Neural progenitor cell (in vitro differentiated cells): Measurements from ENCODE around the gene GAB3. TPM values are rescaled to one million over a fixed set of nuclear protein-coding genes. Genes with fewer than 3 reads are reported as not detected.
"Not testable (repeated sequence)": the region's sequence is repeated elsewhere in the genome, so short reads cannot be mapped to it uniquely, and the experiment has no call there.

Experiments used
- DNase-seq: peaks from one replicate; pipeline ENCODE4 v3.0.0-alpha.2; 2016; ENCODE audit warnings: low spot score
- H2AFZ ChIP-seq: fragments of 200-600 bp; sonication (generic); replicated peaks from 2 replicates; pipeline ENCODE4 v1.6.1; 2016; ENCODE audit warnings: antibody characterized with exemption
- H3F3A ChIP-seq: fragments of 200-600 bp; sonication (generic); 2 replicates; pipeline ENCODE4 v1.6.1; 2016; ENCODE audit warnings: antibody characterized with exemption, low read depth
- H3K27ac ChIP-seq: fragments of 200-600 bp; sonication (generic); 2 replicates; pipeline ENCODE4 v1.5.1; 2016; ENCODE audit warnings: mild to moderate bottlenecking
- H3K27me3 ChIP-seq: fragments of 200-600 bp; sonication (generic); 2 replicates; pipeline ENCODE4 v1.6.1; 2016; ENCODE audit warnings: mild to moderate bottlenecking, moderate library complexity
- H3K36me3 ChIP-seq: fragments of 200-600 bp; sonication (generic); 2 replicates; pipeline ENCODE4 v1.5.1; 2016
- H3K4me1 ChIP-seq: fragments of 200-600 bp; sonication (generic); 2 replicates; pipeline ENCODE4 v1.6.1; 2016; ENCODE audit warnings: mixed run types
- H3K4me2 ChIP-seq: fragments of 200-600 bp; sonication (generic); 2 replicates; pipeline ENCODE4 v1.6.1; 2016
- H3K4me3 ChIP-seq: fragments of 200-600 bp; sonication (generic); 2 replicates; pipeline ENCODE4 v1.5.1; 2016
- H3K79me2 ChIP-seq: fragments of 200-600 bp; sonication (generic); 2 replicates; pipeline ENCODE4 v1.6.1; 2016; ENCODE audit warnings: low read depth
- H3K9ac ChIP-seq: fragments of 200-600 bp; sonication (generic); 2 replicates; pipeline ENCODE4 v1.6.1; 2016
- H3K9me3 ChIP-seq: fragments of 200-600 bp; sonication (generic); 2 replicates; pipeline ENCODE4 v1.5.1; 2016; ENCODE audit warnings: low read depth
- H4K20me1 ChIP-seq: fragments of 200-600 bp; sonication (generic); 2 replicates; pipeline ENCODE4 v1.6.1; 2016; ENCODE audit warnings: low read depth
- H3K27ac Mint-ChIP-seq: 3 replicates; pipeline ENCODE4 v1.8.0; 2021; ENCODE audit warnings: mixed read lengths
- H3K27me3 Mint-ChIP-seq: 2 replicates; pipeline ENCODE4 v1.8.0; 2022; ENCODE audit warnings: low read depth, mild to moderate bottlenecking, inconsistent platforms, moderate library complexity, mixed read lengths; ENCODE audit not compliant: insufficient read depth
- H3K36me3 Mint-ChIP-seq: 3 replicates; pipeline ENCODE4 v1.8.0; 2021; ENCODE audit warnings: mixed read lengths
- H3K4me1 Mint-ChIP-seq: 3 replicates; pipeline ENCODE4 v1.8.0; 2021; ENCODE audit warnings: mixed read lengths
- H3K4me3 Mint-ChIP-seq: 3 replicates; pipeline ENCODE4 v1.8.0; 2021; ENCODE audit warnings: mild to moderate bottlenecking, moderate library complexity, mixed read lengths
- H3K9me3 Mint-ChIP-seq: 3 replicates; pipeline ENCODE4 v1.8.0; 2020; ENCODE audit warnings: mixed read lengths
- EZH2 ChIP-seq: fragments of 200-600 bp; sonication (generic); IDR thresholded peaks from 2 replicates; pipeline ENCODE4 v1.6.1; 2017; ENCODE audit warnings: antibody characterized with exemption, mild to moderate bottlenecking, moderate library complexity
- EZH2phosphoT487 ChIP-seq: fragments of 200-600 bp; sonication (generic); IDR thresholded peaks from 2 replicates; pipeline ENCODE4 v1.6.1; 2017; ENCODE audit warnings: antibody characterized with exemption
- total RNA-seq: library from RNA; depleted of rRNA; stranded (reverse); fragments of >200 nt; gene quantifications from 2 replicates; pipeline ENCODE4 v1.2.3, GENCODE V29; 2015; ENCODE audit warnings: low replicate concordance
- TF ChIP-seq, protein P1 (sequence below): fragments of 200-600 bp; sonication (generic); IDR thresholded peaks from 2 replicates; pipeline ENCODE4 v1.5.1; 2017; ENCODE audit warnings: antibody characterized with exemption, mild to moderate bottlenecking

Gene GAB3
- total RNA-seq, 1 donor from 2014 or later: not detected

- no peaks in the 10 kb centered on the region for H3K27me3 Mint-ChIP-seq
- no peaks in the 10 kb centered on the region for H4K20me1 ChIP-seq
- H3K4me2 ChIP-seq: no peak overlapping the region
- H3K4me3 ChIP-seq: no peak overlapping the region
- H3K9me3 ChIP-seq: peaks cover 3% of the 10 kb centered on the region
- H3K4me1 ChIP-seq: no peaks in the 10 kb centered on the region
- no peak overlapping the region for H2AFZ ChIP-seq
- H3K27ac Mint-ChIP-seq: no peak overlapping the region
- H3K79me2 ChIP-seq: no peaks in the 10 kb centered on the region
- peaks cover 3% of the 10 kb centered on the region for H3K9me3 Mint-ChIP-seq
- H3K36me3 Mint-ChIP-seq: no peaks in the 10 kb centered on the region
- no peak overlapping the region for H3K9ac ChIP-seq
- no peaks in the 10 kb centered on the region for H3K36me3 ChIP-seq
- no peaks in the 10 kb centered on the region for H3F3A ChIP-seq
- no peaks in the 10 kb centered on the region for H3K4me1 Mint-ChIP-seq
- no peaks in the 10 kb centered on the region for H3K27me3 ChIP-seq
- no peak overlapping the region for H3K27ac ChIP-seq
- no peak for DNase-seq
- no peak overlapping the region for H3K4me3 Mint-ChIP-seq
- TF ChIP-seq EZH2 (no peak), EZH2phosphoT487 (no peak)
- TF ChIP-seq, protein P1, sequence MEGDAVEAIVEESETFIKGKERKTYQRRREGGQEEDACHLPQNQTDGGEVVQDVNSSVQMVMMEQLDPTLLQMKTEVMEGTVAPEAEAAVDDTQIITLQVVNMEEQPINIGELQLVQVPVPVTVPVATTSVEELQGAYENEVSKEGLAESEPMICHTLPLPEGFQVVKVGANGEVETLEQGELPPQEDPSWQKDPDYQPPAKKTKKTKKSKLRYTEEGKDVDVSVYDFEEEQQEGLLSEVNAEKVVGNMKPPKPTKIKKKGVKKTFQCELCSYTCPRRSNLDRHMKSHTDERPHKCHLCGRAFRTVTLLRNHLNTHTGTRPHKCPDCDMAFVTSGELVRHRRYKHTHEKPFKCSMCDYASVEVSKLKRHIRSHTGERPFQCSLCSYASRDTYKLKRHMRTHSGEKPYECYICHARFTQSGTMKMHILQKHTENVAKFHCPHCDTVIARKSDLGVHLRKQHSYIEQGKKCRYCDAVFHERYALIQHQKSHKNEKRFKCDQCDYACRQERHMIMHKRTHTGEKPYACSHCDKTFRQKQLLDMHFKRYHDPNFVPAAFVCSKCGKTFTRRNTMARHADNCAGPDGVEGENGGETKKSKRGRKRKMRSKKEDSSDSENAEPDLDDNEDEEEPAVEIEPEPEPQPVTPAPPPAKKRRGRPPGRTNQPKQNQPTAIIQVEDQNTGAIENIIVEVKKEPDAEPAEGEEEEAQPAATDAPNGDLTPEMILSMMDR: no peak
These were observed 57.5 kb downstream of the GAB3 start for GRCh38 chrX:154693394-154693793.

DNA sequence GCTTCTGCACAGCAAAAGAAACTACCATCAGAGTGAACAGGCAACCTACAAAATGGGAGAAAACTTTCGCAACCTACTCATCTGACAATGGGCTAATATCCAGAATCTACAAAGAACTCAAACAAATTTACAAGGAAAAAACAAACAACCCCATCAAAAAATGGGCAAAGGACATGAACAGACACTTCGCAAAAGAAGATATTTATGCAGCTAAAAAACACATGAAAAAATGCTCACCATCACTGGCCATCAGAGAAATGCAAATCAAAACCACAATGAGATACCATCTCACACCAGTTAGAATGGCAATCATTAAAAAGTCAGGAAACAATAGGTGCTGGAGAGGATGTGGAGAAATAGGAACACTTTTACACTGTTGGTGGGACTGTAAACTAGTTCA lies 60.4 kb downstream of the GAB3 start:
- H3K4me3 Mint-ChIP-seq, H3K27ac Mint-ChIP-seq, H3K79me2 ChIP-seq, H3K36me3 Mint-ChIP-seq, H3K4me3 ChIP-seq, H3K36me3 ChIP-seq, H3K9ac ChIP-seq, H4K20me1 ChIP-seq, H3K4me2 ChIP-seq, H3F3A ChIP-seq, H3K27ac ChIP-seq, H2AFZ ChIP-seq, DNase-seq, H3K4me1 Mint-ChIP-seq, H3K4me1 ChIP-seq, H3K9me3 Mint-ChIP-seq, H3K27me3 Mint-ChIP-seq, H3K27me3 ChIP-seq: not testable (repeated sequence)
- peaks cover 11% of the 10 kb centered on the region for H3K9me3 ChIP-seq

DNA sequence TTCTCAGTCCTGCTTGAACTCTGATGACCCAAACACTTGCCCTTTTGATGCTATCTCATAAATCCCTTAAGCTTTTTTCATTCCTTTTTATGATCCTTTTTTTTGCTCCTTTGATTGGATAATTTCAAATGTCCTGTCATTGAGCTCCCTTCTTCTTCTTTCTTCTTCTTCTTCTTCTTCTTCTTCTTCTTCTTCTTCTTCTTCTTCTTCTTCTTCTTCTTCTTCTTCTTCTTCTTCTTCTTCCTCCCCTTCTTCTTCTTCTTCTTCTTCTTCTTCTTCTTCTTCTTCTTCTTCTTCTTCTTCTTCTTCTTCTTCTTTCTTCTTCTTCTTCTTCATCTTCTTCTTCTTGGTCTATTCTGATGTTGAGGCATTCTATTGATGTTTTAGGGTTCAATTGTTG lies 78.8 kb downstream of the GAB3 start:
- H3K9ac ChIP-seq, H2AFZ ChIP-seq, H3K27ac ChIP-seq, H3K79me2 ChIP-seq, H3K4me1 ChIP-seq, H3K4me2 ChIP-seq, H3K36me3 Mint-ChIP-seq, H3K27me3 ChIP-seq, H3K27ac Mint-ChIP-seq, H3K27me3 Mint-ChIP-seq, H3K4me3 ChIP-seq, H3K36me3 ChIP-seq, DNase-seq, H3K4me3 Mint-ChIP-seq, H3F3A ChIP-seq, H4K20me1 ChIP-seq, H3K4me1 Mint-ChIP-seq: not testable (repeated sequence)
- peaks cover 12% of the 10 kb centered on the region for H3K9me3 ChIP-seq
- H3K9me3 Mint-ChIP-seq: peaks cover 26% of the 10 kb centered on the region

GRCh38 chrX:154670848-154671247 lies 80.0 kb downstream of the GAB3 start:
- H3K9ac ChIP-seq, H3K36me3 ChIP-seq, H3K4me1 Mint-ChIP-seq, H4K20me1 ChIP-seq, H3F3A ChIP-seq, H3K4me2 ChIP-seq, H3K4me3 ChIP-seq, H3K4me3 Mint-ChIP-seq, H3K27me3 ChIP-seq, H3K27me3 Mint-ChIP-seq, H3K27ac ChIP-seq, H3K79me2 ChIP-seq, H3K4me1 ChIP-seq, H3K36me3 Mint-ChIP-seq, H3K27ac Mint-ChIP-seq, H2AFZ ChIP-seq, DNase-seq: not testable (repeated sequence)
- peaks cover 12% of the 10 kb centered on the region for H3K9me3 ChIP-seq
- peaks cover 33% of the 10 kb centered on the region for H3K9me3 Mint-ChIP-seq

DNA sequence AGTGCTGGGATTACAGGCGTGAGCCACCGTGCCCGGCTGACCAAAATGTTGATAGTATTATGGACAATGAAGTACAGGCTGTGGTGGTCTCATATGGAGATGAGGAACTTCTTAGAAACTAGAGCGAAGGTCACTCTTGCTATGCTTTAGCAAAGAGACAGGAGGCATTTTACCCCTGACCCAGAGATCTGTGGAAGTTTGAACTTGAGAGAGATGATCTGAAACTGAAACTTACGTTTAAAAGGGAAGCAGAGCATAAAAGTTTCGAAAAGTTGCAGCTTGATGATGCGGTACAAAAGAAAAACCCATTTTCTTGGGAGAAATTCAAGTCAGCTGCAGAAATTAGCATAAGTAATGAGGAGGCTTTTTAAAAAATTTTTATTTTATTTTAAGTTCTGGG lies 89.0 kb downstream of the GAB3 start:
- Mint-ChIP-seq H3K27me3 (peaks cover 2% of the 10 kb centered on the region), H3K27ac (no peak overlapping the region), H3K4me3 (no peak overlapping the region), H3K36me3 (no peaks in the 10 kb centered on the region), H3K4me1 (no peaks in the 10 kb centered on the region), H3K9me3 (peaks cover 27% of the 10 kb centered on the region)
- Histone ChIP-seq H3K27me3 (no peaks in the 10 kb centered on the region), H4K20me1 (no peaks in the 10 kb centered on the region), H3K79me2 (no peaks in the 10 kb centered on the region), H3K9me3 (no peaks in the 10 kb centered on the region), H3F3A (no peaks in the 10 kb centered on the region), H3K4me1 (no peaks in the 10 kb centered on the region), H3K4me2 (no peak overlapping the region), H3K27ac (no peak overlapping the region), H3K4me3 (no peak overlapping the region), H3K9ac (no peak overlapping the region), H3K36me3 (no peaks in the 10 kb centered on the region), H2AFZ (no peak overlapping the region)
- TF ChIP-seq EZH2 (no peak), EZH2phosphoT487 (no peak)
- TF ChIP-seq, protein P1: no peak
- no peak for DNase-seq
